Measurements from ENCODE around the gene PLD6. TPM values are rescaled to one million over a fixed set of nuclear protein-coding genes. Genes with fewer than 3 reads are reported as not detected.

The PLD6 gene

GRCh38 chr17:17152385-17152784 lies 53.7 kb downstream of the PLD6 start:
- no peaks in the 10 kb centered on the region for H3K79me2 ChIP-seq (ENCODE audit: control insufficient read depth, insufficient read depth, low read length)
- no peak overlapping the region for H2BK5ac ChIP-seq (ENCODE audit: low read length)
- no peak overlapping the region for H4K8ac ChIP-seq (ENCODE audit: low read depth, low read length)
- H3K79me1 ChIP-seq (ENCODE audit: low read length), result no peaks in the 10 kb centered on the region
- H3K56ac ChIP-seq (ENCODE audit: low read length), result no peak overlapping the region
- H3K27ac ChIP-seq (ENCODE audit: low read depth, low read length), result no peak overlapping the region
- H3K36me3 ChIP-seq (ENCODE audit: control insufficient read depth, insufficient read depth, low read length), result peaks cover 18% of the 10 kb centered on the region
- no peak overlapping the region for H3K9ac ChIP-seq (ENCODE audit: low read length)
- H3K4me1 ChIP-seq (ENCODE audit: control insufficient read depth, low read depth, low read length), result no peaks in the 10 kb centered on the region
- WGBS (ENCODE audit: extremely low coverage, insufficient coverage, low lambda C conversion rate), result no CpG with 5 or more reads among the region's 4 CpGs
- no peak overlapping the region for H2AK5ac ChIP-seq (ENCODE audit: low read length)
- H3K18ac ChIP-seq (ENCODE audit: low read length), result no peak overlapping the region
- no peak overlapping the region for H3K23ac ChIP-seq (ENCODE audit: low read length)
- no peaks in the 10 kb centered on the region for H3K27me3 ChIP-seq (ENCODE audit: insufficient read depth, low read length, poor library complexity)
- H3K4me2 ChIP-seq (ENCODE audit: low read length), result no peak overlapping the region
- no peak overlapping the region for H2BK120ac ChIP-seq (ENCODE audit: low read depth, low read length)
- no peak overlapping the region for H2BK15ac ChIP-seq (replicated peaks; ENCODE audit: low read depth)
- no peak for DNase-seq
- H4K5ac ChIP-seq (ENCODE audit: low read length), result no peak overlapping the region
- no peak overlapping the region for H3K4me3 ChIP-seq (ENCODE audit: low read length)
- H3K4ac ChIP-seq (ENCODE audit: low read depth, low read length), result no peak overlapping the region

- Histone ChIP-seq H3K18ac (ENCODE audit: low read length) (no peak overlapping the region), H3K36me3 (ENCODE audit: control insufficient read depth, insufficient read depth, low read length) (peaks cover 16% of the 10 kb centered on the region), H3K79me1 (ENCODE audit: low read length) (no peaks in the 10 kb centered on the region), H3K4me2 (ENCODE audit: low read length) (no peak overlapping the region), H3K9ac (ENCODE audit: low read length) (no peak overlapping the region), H2BK15ac (replicated peaks; ENCODE audit: low read depth) (no peak overlapping the region), H2BK120ac (ENCODE audit: low read depth, low read length) (no peak overlapping the region), H3K23ac (ENCODE audit: low read length) (no peak overlapping the region), H3K27me3 (ENCODE audit: insufficient read depth, low read length, poor library complexity) (no peaks in the 10 kb centered on the region), H2BK5ac (ENCODE audit: low read length) (no peak overlapping the region), H3K27ac (ENCODE audit: low read depth, low read length) (no peak overlapping the region), H3K4me1 (ENCODE audit: control insufficient read depth, low read depth, low read length) (no peaks in the 10 kb centered on the region), H3K4ac (ENCODE audit: low read depth, low read length) (no peak overlapping the region), H4K5ac (ENCODE audit: low read length) (no peak overlapping the region), H4K8ac (ENCODE audit: low read depth, low read length) (no peak overlapping the region), H3K4me3 (ENCODE audit: low read length) (no peak overlapping the region), H3K79me2 (ENCODE audit: control insufficient read depth, insufficient read depth, low read length) (no peaks in the 10 kb centered on the region), H2AK5ac (ENCODE audit: low read length) (no peak overlapping the region), H3K56ac (ENCODE audit: low read length) (no peak overlapping the region)
- no peak for DNase-seq
- no CpG with 5 or more reads among the region's 8 CpGs for WGBS (ENCODE audit: extremely low coverage, insufficient coverage, low lambda C conversion rate)
Observed at GRCh38 chr17:17151962-17152361, 54.2 kb downstream of the PLD6 start.

GRCh38 chr17:17151541-17151940 lies 54.6 kb downstream of the PLD6 start:
- Histone ChIP-seq H4K8ac (ENCODE audit: low read depth, low read length) (no peak overlapping the region), H3K27me3 (ENCODE audit: insufficient read depth, low read length, poor library complexity) (no peaks in the 10 kb centered on the region), H3K79me2 (ENCODE audit: control insufficient read depth, insufficient read depth, low read length) (no peaks in the 10 kb centered on the region), H2BK120ac (ENCODE audit: low read depth, low read length) (no peak overlapping the region), H3K4me3 (ENCODE audit: low read length) (no peak overlapping the region), H3K56ac (ENCODE audit: low read length) (no peak overlapping the region), H3K23ac (ENCODE audit: low read length) (no peak overlapping the region), H2AK5ac (ENCODE audit: low read length) (no peak overlapping the region), H2BK15ac (replicated peaks; ENCODE audit: low read depth) (no peak overlapping the region), H3K4ac (ENCODE audit: low read depth, low read length) (no peak overlapping the region), H3K9ac (ENCODE audit: low read length) (no peak overlapping the region), H3K18ac (ENCODE audit: low read length) (no peak overlapping the region), H3K4me1 (ENCODE audit: control insufficient read depth, low read depth, low read length) (no peaks in the 10 kb centered on the region), H4K5ac (ENCODE audit: low read length) (no peak overlapping the region), H3K79me1 (ENCODE audit: low read length) (no peaks in the 10 kb centered on the region), H2BK5ac (ENCODE audit: low read length) (no peak overlapping the region), H3K4me2 (ENCODE audit: low read length) (no peak overlapping the region), H3K27ac (ENCODE audit: low read depth, low read length) (no peak overlapping the region), H3K36me3 (ENCODE audit: control insufficient read depth, insufficient read depth, low read length) (peaks cover 18% of the 10 kb centered on the region)
- no CpG with 5 or more reads among the region's 3 CpGs for WGBS (ENCODE audit: extremely low coverage, insufficient coverage, low lambda C conversion rate)
- no peak for DNase-seq

GRCh38 chr17:17151055-17151454 lies 55.1 kb downstream of the PLD6 start:
- no peaks in the 10 kb centered on the region for H3K4me1 ChIP-seq (ENCODE audit: control insufficient read depth, low read depth, low read length)
- no CpG with 5 or more reads among the region's 5 CpGs for WGBS (ENCODE audit: extremely low coverage, insufficient coverage, low lambda C conversion rate)
- H2BK5ac ChIP-seq (ENCODE audit: low read length), result no peak overlapping the region
- H3K23ac ChIP-seq (ENCODE audit: low read length), result no peak overlapping the region
- no peak overlapping the region for H4K5ac ChIP-seq (ENCODE audit: low read length)
- no peak overlapping the region for H2BK15ac ChIP-seq (replicated peaks; ENCODE audit: low read depth)
- no peaks in the 10 kb centered on the region for H3K79me1 ChIP-seq (ENCODE audit: low read length)
- no peak overlapping the region for H3K56ac ChIP-seq (ENCODE audit: low read length)
- no peak overlapping the region for H3K27ac ChIP-seq (ENCODE audit: low read depth, low read length)
- peaks cover 18% of the 10 kb centered on the region for H3K36me3 ChIP-seq (ENCODE audit: control insufficient read depth, insufficient read depth, low read length)
- no peak overlapping the region for H4K8ac ChIP-seq (ENCODE audit: low read depth, low read length)
- H3K18ac ChIP-seq (ENCODE audit: low read length), result no peak overlapping the region
- no peak overlapping the region for H3K4me3 ChIP-seq (ENCODE audit: low read length)
- no peak overlapping the region for H3K4me2 ChIP-seq (ENCODE audit: low read length)
- no peak overlapping the region for H3K4ac ChIP-seq (ENCODE audit: low read depth, low read length)
- DNase-seq, result no peak
- no peaks in the 10 kb centered on the region for H3K27me3 ChIP-seq (ENCODE audit: insufficient read depth, low read length, poor library complexity)
- H2BK120ac ChIP-seq (ENCODE audit: low read depth, low read length), result no peak overlapping the region
- H3K9ac ChIP-seq (ENCODE audit: low read length), result no peak overlapping the region
- no peak overlapping the region for H2AK5ac ChIP-seq (ENCODE audit: low read length)
- H3K79me2 ChIP-seq (ENCODE audit: control insufficient read depth, insufficient read depth, low read length), result no peaks in the 10 kb centered on the region

Small RNA genes within 50 kb of the gene (small RNA-seq; reads per million reads assigned to genes)
- gene RNU6-767P (ENCODE audit: insufficient read depth), result not detected

Data from mesendoderm (in vitro differentiated cells).